SU-DHL-6 (cell line): ENCODE results near the gene ARHGDIA.

Experiments
- H2AFZ ChIP-seq: fragments of 200-600 bp; sonication (generic); 2 replicates; pipeline ENCODE4 v1.6.1; 2014; ENCODE audit warnings: low read depth, mild to moderate bottlenecking, moderate library complexity, mixed read lengths, antibody characterized with exemption, low read length; ENCODE audit not compliant: severe bottlenecking
- H3F3A ChIP-seq: fragments of 200-600 bp; shearing (Covaris generic); 2 replicates; pipeline ENCODE4 v1.6.0; 2016; ENCODE audit warnings: antibody characterized with exemption, mild to moderate bottlenecking; ENCODE audit not compliant: insufficient read depth
- H3K27ac ChIP-seq: fragments of 200-600 bp; sonication (generic); 2 replicates; pipeline ENCODE4 v1.5.1; 2016; ENCODE audit warnings: low read depth, mild to moderate bottlenecking, low read length, moderate library complexity, mixed read lengths
- H3K27me3 ChIP-seq: fragments of 200-600 bp; sonication (generic), shearing (Covaris generic); 2 replicates; pipeline ENCODE4 v1.6.0; 2014; ENCODE audit warnings: mild to moderate bottlenecking, low read length
- H3K36me3 ChIP-seq: fragments of 200-600 bp; sonication (generic); 2 replicates; pipeline ENCODE4 v1.6.1; 2014; ENCODE audit warnings: mild to moderate bottlenecking, low read length, mixed read lengths
- H3K4me2 ChIP-seq: fragments of 300-600, 200-600 bp; shearing (Covaris generic), sonication (generic); 2 replicates; pipeline ENCODE4 v1.6.0; 2014; ENCODE audit warnings: low read length, low read depth, mild to moderate bottlenecking; ENCODE audit not compliant: poor library complexity, severe bottlenecking
- H3K4me3 ChIP-seq: fragments of 200-600 bp; sonication (generic); 2 replicates; pipeline ENCODE4 v1.5.1; 2014; ENCODE audit warnings: antibody characterized with exemption, low read length, mild to moderate bottlenecking, mixed read lengths; ENCODE audit not compliant: insufficient read depth, poor library complexity, severe bottlenecking
- H3K79me2 ChIP-seq: fragments of 200-600 bp; sonication (generic); 2 replicates; pipeline ENCODE4 v1.6.1; 2014; ENCODE audit warnings: mild to moderate bottlenecking, low read length, moderate library complexity; ENCODE audit not compliant: insufficient read depth
- H3K9ac ChIP-seq: fragments of 200-600 bp; sonication (generic); 2 replicates; pipeline ENCODE4 v1.7.0; 2014; ENCODE audit warnings: mild to moderate bottlenecking, low read length
- H3K9me2 ChIP-seq: fragments of 200-600 bp; sonication (generic); replicated peaks from 2 replicates; pipeline ENCODE4 v1.6.1; 2014; ENCODE audit warnings: low read length; ENCODE audit not compliant: insufficient read depth
- H3K9me3 ChIP-seq: fragments of 200-600 bp; sonication (generic); 2 replicates; pipeline ENCODE4 v1.6.1; 2014; ENCODE audit warnings: low read length, mixed read lengths; ENCODE audit not compliant: insufficient read depth
- H4K20me1 ChIP-seq: fragments of 200-600 bp; sonication (generic); 2 replicates; pipeline ENCODE4 v1.6.1; 2014; ENCODE audit warnings: low read depth, mild to moderate bottlenecking, antibody characterized with exemption, low read length, moderate library complexity, mixed read lengths
- EZH2phosphoT487 ChIP-seq: fragments of 200-600 bp; sonication (generic), shearing (Covaris generic); conservative IDR thresholded peaks from 2 replicates; pipeline ENCODE4 v1.6.1; 2018; ENCODE audit warnings: mild to moderate bottlenecking, antibody characterized with exemption, low read length, moderate library complexity, mixed read lengths
- TF ChIP-seq, protein P1 (sequence below): fragments of 200-600 bp; sonication (generic); IDR thresholded peaks from one replicate; pipeline ENCODE4 v1.5.1; 2017; ENCODE audit warnings: antibody characterized with exemption, mild to moderate bottlenecking, low read length, moderate library complexity; ENCODE audit not compliant: insufficient read depth, poor library complexity, severe bottlenecking

ARHGDIA gene

DNA sequence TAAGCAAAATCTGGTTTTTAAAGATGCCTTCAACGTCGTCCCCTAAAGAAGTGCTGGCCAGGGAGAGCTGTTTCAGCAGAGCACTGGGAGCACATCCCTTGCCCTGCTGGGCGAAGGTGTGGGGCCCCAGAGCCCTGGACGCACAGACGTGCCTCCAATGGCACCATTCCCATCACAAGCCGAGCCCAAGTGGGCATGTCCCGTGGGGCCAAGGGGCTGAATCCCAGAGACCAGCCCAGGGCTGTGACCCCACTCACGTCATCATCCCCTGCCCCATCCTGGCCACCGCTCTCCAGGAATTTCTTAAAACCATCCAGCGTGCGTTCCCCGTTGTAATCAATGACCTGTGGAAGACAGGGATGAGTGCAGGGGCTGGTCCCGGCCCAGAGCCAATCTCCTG, 26.2 kb downstream of the ARHGDIA start:
- no peaks in the 10 kb centered on the region for H3K79me2 ChIP-seq
- no peaks in the 10 kb centered on the region for H3F3A ChIP-seq
- H4K20me1 ChIP-seq, result no peaks in the 10 kb centered on the region
- no peaks in the 10 kb centered on the region for H3K27me3 ChIP-seq
- no peak overlapping the region for H2AFZ ChIP-seq
- H3K4me2 ChIP-seq, result no peak overlapping the region
- H3K9me2 ChIP-seq, result no peaks in the 10 kb centered on the region
- H3K27ac ChIP-seq, result no peak overlapping the region
- no peak for TF ChIP-seq EZH2phosphoT487
- TF ChIP-seq, protein P1, sequence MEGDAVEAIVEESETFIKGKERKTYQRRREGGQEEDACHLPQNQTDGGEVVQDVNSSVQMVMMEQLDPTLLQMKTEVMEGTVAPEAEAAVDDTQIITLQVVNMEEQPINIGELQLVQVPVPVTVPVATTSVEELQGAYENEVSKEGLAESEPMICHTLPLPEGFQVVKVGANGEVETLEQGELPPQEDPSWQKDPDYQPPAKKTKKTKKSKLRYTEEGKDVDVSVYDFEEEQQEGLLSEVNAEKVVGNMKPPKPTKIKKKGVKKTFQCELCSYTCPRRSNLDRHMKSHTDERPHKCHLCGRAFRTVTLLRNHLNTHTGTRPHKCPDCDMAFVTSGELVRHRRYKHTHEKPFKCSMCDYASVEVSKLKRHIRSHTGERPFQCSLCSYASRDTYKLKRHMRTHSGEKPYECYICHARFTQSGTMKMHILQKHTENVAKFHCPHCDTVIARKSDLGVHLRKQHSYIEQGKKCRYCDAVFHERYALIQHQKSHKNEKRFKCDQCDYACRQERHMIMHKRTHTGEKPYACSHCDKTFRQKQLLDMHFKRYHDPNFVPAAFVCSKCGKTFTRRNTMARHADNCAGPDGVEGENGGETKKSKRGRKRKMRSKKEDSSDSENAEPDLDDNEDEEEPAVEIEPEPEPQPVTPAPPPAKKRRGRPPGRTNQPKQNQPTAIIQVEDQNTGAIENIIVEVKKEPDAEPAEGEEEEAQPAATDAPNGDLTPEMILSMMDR, result no peak
- no peaks in the 10 kb centered on the region for H3K36me3 ChIP-seq
- H3K4me3 ChIP-seq, result no peak overlapping the region
- H3K9ac ChIP-seq, result no peak overlapping the region
- no peaks in the 10 kb centered on the region for H3K9me3 ChIP-seq

DNA sequence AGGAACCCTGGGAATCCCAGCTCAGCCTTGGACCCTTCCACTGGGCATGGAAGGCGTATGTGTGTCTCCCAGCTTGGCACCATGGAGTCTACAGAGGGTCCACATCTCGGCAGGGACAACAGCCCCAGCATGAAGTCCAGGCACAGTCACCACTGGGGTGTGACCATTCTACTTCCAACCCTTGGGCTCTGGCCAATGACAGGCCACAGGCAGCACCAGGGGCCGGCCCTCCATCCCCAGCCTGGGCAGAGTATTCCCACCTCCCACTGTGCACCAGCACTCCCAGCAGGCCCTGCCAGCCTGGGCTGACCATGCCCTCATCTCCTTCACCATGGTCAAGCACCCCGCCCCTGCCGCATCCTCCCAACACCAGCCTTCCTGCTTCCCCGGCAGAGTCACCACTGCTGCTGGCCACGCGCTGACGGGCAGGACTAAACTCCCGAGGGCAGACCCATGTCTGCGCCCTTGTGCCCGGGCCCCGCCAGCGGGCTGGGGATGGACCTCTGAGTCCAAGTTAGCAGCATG, 26.7 kb downstream of the ARHGDIA start:
- Histone ChIP-seq H4K20me1 (no peaks in the 10 kb centered on the region), H3K9me3 (no peaks in the 10 kb centered on the region), H3K9me2 (no peaks in the 10 kb centered on the region), H3K9ac (no peak overlapping the region), H3K27me3 (no peaks in the 10 kb centered on the region), H2AFZ (no peak overlapping the region), H3K27ac (no peak overlapping the region), H3K4me3 (no peak overlapping the region), H3K79me2 (no peaks in the 10 kb centered on the region), H3F3A (no peaks in the 10 kb centered on the region), H3K4me2 (no peak overlapping the region), H3K36me3 (no peaks in the 10 kb centered on the region)
- TF ChIP-seq EZH2phosphoT487, result no peak
- TF ChIP-seq, protein P1, result no peak

DNA sequence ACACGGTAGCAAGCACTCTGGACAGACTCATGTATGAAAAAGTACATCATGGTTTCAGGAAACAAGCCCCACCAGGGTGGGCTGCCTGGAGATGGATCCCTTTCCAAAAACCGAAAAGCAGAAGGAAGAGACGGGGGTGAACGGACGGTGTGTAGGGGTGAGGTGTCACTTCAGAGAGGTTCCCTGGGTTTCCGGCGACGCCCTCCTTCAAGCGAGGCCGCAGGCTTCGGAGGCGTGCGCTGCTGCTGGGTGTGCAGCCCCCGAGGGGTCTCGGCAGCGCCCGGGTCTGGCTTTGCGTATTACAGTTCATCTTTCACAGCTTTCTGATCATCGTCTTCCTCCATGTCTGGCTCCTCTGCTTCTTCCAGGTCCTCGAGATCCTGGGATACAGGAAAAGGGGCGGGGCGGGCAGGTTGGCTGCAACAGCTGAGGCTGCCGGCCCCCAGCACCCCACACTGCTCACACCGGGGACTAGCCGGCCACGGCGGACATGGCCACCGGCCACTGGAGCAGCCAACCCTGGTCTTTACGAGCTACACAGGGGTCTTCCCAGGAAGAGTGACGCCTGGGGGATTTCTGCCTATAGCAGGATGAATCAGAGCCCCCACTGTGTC, 27.3 kb downstream of the ARHGDIA start:
- TF ChIP-seq, protein P1, result no peak
- TF ChIP-seq EZH2phosphoT487, result no peak
- H3K27ac ChIP-seq, result no peak overlapping the region
- no peaks in the 10 kb centered on the region for H4K20me1 ChIP-seq
- no peaks in the 10 kb centered on the region for H3K79me2 ChIP-seq
- H3K36me3 ChIP-seq, result no peaks in the 10 kb centered on the region
- no peak overlapping the region for H2AFZ ChIP-seq
- no peaks in the 10 kb centered on the region for H3K9me3 ChIP-seq
- H3K9ac ChIP-seq, result no peak overlapping the region
- H3K27me3 ChIP-seq, result no peaks in the 10 kb centered on the region
- H3K9me2 ChIP-seq, result no peaks in the 10 kb centered on the region
- no peak overlapping the region for H3K4me2 ChIP-seq
- no peaks in the 10 kb centered on the region for H3F3A ChIP-seq
- H3K4me3 ChIP-seq, result no peak overlapping the region
